Measurements from ENCODE around the gene GTF3C1.

- no peak for TF ChIP-seq POLR2A (IDR thresholded peaks at IDR 0.05; ENCODE audit: extremely low read depth, insufficient read length)
- TF ChIP-seq, protein P1, sequence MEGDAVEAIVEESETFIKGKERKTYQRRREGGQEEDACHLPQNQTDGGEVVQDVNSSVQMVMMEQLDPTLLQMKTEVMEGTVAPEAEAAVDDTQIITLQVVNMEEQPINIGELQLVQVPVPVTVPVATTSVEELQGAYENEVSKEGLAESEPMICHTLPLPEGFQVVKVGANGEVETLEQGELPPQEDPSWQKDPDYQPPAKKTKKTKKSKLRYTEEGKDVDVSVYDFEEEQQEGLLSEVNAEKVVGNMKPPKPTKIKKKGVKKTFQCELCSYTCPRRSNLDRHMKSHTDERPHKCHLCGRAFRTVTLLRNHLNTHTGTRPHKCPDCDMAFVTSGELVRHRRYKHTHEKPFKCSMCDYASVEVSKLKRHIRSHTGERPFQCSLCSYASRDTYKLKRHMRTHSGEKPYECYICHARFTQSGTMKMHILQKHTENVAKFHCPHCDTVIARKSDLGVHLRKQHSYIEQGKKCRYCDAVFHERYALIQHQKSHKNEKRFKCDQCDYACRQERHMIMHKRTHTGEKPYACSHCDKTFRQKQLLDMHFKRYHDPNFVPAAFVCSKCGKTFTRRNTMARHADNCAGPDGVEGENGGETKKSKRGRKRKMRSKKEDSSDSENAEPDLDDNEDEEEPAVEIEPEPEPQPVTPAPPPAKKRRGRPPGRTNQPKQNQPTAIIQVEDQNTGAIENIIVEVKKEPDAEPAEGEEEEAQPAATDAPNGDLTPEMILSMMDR (IDR thresholded peaks at IDR 0.05; ENCODE audit: low read depth, low read length) = no peak
- no peak for TF ChIP-seq MAX (IDR thresholded peaks at IDR 0.05; ENCODE audit: low read depth, low read length)
- no peak for TF ChIP-seq MYC (IDR thresholded peaks at IDR 0.05; ENCODE audit: low read depth, low read length)
Measured at GRCh38 chr16:27483624-27484023, 66.1 kb downstream of the GTF3C1 start.

All from NB4 (cell line).